ENCODE measurements around the gene POFUT1.
A peak's percentile ranks its signal among the peaks of the same experiment; 100 is the strongest.
"Not testable (repeated sequence)": the region's sequence is repeated elsewhere in the genome, so short reads cannot be mapped to it uniquely, and the experiment has no call there.

POFUT1 gene

DNA sequence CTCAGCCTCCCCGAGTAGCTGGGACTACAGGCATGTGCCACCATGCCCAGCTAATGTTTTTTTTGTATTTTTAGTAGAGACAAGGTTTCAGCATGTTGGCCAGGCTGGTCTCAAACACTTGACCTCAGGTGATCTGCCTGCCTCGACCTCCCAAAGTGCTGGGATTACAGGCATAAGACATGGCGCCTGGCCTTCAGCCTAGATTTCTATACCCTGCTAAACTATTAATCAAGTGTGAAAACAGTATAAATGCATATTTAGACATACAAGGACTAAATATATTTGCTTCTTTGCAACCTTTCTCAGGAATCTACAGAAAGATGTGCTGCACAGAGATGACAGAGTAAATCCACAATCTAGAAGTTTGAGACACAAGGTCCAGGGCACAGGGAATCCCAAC is 67.5 kb downstream of the POFUT1 start:
- DNase-seq (ENCODE audit: low read depth, low spot score) = not testable (repeated sequence)

DNA sequence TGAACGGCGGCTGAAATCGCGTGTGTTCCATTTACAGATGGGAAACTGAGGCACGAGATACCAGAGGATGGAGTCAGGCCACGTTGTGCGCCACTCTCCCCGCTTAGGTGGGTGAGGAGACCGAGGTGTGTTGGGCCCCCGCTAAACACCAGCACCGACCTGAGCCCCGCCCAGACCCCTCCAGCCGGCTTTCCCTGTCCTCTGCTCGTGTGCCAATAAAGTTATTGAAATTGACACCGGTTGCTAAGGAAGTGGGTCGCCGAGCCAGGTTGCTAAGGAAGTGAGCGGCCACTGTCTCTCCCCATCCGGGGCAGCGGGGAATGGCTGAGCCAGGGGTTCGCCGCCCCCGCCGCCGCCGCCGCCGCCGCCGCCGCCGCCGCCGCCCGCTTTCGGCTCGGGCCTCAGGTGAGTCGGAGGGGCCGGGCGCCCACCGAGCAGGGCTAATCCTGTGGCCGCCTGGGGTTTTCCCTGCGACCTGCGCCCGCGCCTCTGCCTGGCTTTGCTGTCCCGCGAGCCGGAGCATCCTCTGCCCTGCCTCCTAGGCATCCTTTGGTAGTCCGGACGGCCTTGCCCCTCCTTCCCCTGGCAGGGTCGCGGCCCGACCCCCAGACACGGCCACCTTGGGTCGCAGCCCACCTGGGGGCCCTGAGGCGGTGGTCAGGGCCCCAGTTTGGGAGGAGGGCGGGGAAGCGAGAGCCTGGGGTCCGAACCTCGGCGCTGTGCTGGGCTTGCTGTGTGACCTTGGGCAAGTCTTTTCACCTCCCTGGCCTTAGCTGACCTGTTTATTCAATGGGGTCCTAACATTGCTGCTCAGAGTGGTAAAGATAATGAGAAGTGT is 69.9 kb downstream of the POFUT1 start, which contains the start of gene KIF3B:
Gene KIF3B, plus strand, starts transcription at position 291 of the 838 bp plus-strand sequence. CDS start 32,127 bp downstream, outside the sequence.
- DNase-seq (ENCODE audit: low read depth, low spot score) = peak; percentile 70

DNA sequence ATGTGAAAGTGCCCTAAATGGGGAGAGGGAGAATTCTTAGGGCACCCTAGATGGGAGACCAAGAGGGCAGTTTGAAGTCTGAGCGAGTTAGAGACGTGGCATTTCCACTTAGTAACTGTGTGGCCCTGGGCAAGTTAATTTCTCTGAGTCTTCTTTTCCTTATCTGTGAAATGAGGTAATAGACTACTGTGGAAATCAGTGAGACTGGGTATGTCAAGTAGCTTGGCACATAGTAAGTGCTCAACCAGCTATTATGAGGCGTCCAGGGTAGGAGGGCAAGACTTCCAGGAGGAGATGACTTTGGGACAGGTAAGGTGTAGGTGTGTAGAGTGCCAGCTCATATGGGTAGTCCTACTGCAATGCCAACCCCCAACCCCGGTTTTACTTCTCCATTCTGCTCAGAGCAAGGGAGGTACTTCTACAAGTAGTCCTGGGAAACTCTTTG is 70.5 kb downstream of the POFUT1 start:
- no peak for DNase-seq (ENCODE audit: low read depth, low spot score)

DNA sequence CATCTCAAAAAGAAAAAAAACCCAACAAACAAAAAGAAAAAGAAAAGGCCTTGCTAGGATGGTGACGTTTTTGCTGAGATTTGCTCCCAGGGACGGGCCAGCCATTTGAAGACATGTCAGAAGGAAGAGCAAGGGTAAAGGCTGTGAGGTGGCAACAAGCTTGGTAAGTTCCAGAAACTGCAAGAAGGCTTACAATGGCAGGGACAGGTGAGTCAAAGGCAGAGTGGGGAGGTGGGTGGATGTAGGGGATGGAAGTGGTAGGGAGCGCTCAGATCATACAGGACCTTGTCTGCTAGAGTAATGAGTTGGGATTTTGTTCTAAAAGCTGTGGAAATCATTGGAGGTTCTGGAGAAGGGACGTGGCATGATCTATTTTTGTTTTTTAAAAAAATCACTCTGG is 74.0 kb downstream of the POFUT1 start:
- no peak for DNase-seq (ENCODE audit: low read depth, low spot score)

DNA sequence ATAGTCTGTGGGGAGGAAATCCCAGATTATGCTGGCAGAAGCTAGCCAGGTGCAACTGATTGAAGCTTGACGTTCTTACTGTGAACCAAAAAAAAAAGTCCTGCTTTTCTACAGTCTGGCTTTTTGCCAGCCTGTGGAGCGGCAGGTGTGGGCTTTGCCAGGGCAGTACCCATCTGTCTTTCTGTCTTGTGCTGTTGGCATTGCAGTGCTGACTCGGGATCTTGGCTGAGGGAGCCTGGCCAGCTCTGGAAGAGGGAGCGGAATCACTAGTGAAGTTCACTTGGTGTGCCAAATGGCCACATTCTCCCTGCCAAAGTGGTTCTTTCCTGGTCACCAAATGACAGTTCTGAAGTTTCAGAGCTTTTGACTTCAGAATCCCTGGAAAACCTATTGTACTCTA is 74.8 kb downstream of the POFUT1 start:
- DNase-seq (ENCODE audit: low read depth, low spot score) = no peak

DNA sequence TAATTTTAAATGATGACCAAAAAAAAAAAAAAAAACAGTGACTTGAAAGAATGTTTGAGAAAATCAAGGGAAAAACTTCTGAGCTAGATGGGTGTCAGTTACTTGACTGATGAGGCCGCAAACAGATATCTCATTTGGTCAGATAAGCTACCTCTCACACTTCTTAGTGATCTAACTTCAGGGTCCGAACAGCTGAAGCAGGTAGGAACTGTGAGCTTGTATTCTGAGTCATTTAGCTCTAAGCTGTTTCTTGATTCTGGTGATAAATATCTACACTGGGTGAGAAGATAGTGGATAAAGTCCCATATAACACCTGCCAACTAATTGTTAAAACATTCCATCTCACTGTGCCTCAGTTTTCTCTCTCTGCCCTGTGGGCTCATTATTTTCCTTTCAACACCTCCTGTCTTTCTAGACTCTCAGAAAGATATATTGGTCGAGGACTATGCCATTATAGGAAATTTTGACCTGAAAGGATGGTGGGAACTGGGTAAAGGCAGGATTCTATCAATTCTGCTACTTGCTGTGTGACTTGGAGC is 77.5 kb downstream of the POFUT1 start:
- DNase-seq (ENCODE audit: low read depth, low spot score) = no peak

DNA sequence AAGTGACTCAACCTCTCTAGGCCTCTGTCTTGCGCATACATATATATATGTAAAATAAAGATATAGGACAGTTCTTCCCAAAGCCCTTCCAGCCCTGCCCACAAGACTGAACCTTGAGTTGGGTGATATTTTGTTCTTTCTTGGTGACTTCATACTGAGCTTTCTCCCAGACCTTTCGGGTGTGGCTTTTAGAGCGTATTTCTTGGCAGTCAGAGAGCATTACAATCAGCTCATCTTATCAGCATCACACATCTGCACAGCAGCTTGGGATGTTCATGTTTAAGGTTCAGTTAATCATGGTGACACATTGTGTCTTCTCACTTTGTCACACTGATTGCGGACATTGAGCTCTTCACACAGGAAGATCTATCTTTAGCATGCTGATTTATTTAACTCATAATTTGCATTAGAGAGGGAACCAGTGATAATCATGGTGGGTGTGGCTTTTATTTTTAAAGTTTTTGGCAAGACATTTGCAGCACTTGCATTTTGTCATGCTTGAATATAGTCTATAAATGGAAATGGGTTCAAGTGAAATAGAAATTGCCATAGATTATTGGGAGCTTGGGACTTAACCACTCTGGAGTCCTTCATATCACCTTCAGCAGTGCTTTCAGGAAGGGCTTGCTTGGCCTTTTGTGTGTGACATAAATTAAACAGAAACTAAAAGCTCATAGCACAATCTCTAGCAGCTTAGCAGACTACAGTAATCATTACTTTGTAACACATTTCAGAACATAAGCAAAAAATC is 78.1 kb downstream of the POFUT1 start:
- DNase-seq (ENCODE audit: low read depth, low spot score) = no peak

DNA sequence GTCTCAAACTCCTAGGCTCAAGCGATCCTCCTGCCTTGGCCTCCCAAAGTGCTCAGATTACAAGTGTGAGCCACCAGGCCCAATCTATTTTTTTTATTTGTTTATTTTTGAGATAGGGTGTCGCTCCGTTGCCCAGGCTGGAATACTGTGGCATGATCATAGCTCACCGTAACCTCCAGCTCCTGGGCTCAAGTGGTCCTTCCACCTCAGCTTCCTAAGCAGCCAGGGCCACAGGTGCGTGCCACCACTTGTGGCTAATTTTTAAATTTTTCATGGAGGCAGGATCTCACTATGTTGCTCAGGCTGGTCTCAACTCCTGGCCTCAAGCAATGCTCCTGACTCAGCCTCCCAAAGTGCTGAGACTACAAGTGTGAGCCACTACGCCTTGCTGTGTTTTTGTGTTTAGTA is 79.6 kb downstream of the POFUT1 start:
- DNase-seq (ENCODE audit: low read depth, low spot score) = no peak

All from iPS DF 19.7 (cell line).